VCaP (cell line): ENCODE measurements around the gene HOXD3.

Experiments
- H3K27ac ChIP-seq: fragments of 450-650 bp; 2 replicates; pipeline ENCODE4 v1.5.1; 2017
- TF ChIP-seq, protein P1 (sequence below): fragments of 450-650 bp; conservative IDR thresholded peaks from 2 replicates; pipeline ENCODE4 v1.5.1; 2017; ENCODE audit warnings: mild to moderate bottlenecking, moderate library complexity

HOXD3 gene

DNA sequence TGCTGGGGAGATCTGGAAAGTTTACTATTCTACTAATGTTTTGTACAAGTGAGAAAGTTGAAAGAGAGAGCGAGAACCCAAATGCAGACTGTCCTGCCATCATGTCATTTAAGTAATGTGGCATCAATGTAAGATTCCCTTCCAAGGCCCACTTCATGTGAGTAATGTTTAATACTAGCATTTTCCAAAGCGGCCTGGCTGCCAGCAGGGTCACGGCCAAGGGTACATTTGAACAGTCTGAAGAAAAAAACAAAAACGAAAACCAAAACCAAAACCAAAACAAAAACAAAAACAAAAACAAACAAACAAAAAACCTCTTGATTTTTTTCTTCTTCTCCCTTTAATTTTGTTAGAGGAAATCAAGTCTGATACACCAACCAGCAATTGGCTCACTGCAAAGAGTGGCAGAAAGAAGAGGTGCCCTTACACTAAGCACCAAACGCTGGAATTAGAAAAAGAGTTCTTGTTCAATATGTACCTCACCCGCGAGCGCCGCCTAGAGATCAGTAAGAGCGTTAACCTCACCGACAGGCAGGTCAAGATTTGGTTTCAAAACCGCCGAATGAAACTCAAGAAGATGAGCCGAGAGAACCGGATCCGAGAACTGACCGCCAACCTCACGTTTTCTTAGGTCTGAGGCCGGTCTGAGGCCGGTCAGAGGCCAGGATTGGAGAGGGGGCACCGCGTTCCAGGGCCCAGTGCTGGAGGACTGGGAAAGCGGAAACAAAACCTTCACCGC, 38.3 kb upstream of the HOXD3 start:
- no peak overlapping the region for H3K27ac ChIP-seq
- TF ChIP-seq, protein P1, sequence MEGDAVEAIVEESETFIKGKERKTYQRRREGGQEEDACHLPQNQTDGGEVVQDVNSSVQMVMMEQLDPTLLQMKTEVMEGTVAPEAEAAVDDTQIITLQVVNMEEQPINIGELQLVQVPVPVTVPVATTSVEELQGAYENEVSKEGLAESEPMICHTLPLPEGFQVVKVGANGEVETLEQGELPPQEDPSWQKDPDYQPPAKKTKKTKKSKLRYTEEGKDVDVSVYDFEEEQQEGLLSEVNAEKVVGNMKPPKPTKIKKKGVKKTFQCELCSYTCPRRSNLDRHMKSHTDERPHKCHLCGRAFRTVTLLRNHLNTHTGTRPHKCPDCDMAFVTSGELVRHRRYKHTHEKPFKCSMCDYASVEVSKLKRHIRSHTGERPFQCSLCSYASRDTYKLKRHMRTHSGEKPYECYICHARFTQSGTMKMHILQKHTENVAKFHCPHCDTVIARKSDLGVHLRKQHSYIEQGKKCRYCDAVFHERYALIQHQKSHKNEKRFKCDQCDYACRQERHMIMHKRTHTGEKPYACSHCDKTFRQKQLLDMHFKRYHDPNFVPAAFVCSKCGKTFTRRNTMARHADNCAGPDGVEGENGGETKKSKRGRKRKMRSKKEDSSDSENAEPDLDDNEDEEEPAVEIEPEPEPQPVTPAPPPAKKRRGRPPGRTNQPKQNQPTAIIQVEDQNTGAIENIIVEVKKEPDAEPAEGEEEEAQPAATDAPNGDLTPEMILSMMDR: no peak

- TF ChIP-seq, protein P1: no peak
- no peak overlapping the region for H3K27ac ChIP-seq
These were observed 36.5 kb upstream of the HOXD3 start for GRCh38 chr2:176120364-176121189.

- H3K27ac ChIP-seq: no peak overlapping the region
These were observed 35.7 kb upstream of the HOXD3 start for GRCh38 chr2:176121190-176122051.

GRCh38 chr2:176122052-176122682, 34.9 kb upstream of the HOXD3 start:
- TF ChIP-seq, protein P1: no peak
- H3K27ac ChIP-seq: no peak overlapping the region

More at GRCh38 chr2:176121190-176122051, 35.7 kb upstream of the HOXD3 start:
- TF ChIP-seq, protein P1: no peak

- no peak within 1 kb of the TSS for H3K27ac ChIP-seq
- TF ChIP-seq, protein P1: no peak
These were observed 34.3 kb upstream of the HOXD3 start, which contains the start of gene HOXD9 for GRCh38 chr2:176122683-176123410. Gene HOXD9 (plus strand): TSS chr2:176122719. CDS start chr2:176122769, 50 bp downstream.

DNA sequence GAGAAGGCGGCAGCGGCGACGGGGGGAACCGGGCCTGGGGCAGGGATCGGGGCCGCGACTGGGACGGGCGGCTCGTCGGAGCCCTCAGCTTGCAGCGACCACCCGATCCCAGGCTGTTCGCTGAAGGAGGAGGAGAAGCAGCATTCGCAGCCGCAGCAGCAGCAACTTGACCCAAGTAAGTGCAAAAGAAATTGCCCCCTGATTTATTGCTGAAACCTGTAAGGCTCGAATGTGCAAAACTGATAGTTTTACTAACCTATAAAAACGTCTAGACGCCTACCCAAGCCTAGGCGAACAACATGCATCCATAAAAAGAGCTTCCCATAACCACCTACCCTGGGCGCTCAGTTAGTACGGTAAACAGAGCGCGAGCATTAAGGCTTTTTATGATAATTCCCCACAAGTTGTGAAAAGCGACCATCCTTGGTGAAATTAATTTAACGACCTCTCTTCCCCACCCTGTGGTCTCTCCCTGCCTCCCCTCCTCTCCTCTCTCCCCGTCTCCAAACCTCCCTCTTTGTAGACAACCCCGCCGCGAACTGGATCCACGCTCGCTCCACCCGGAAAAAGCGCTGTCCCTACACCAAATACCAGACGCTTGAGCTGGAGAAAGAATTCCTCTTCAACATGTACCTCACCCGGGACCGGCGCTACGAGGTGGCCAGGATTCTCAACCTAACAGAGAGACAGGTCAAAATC, 33.5 kb upstream of the HOXD3 start:
- H3K27ac ChIP-seq: no peak overlapping the region
- TF ChIP-seq, protein P1: no peak
